Pons (tissue), 1 donor: ENCODE data around the gene CLIC4.
A peak's percentile ranks its signal among the peaks of the same experiment; 100 is the strongest.
"Not testable (repeated sequence)": the region's sequence is repeated elsewhere in the genome, so short reads cannot be mapped to it uniquely, and the experiment has no call there.

ENCODE experiments used
- DNase-seq: peaks from one replicate; pipeline ENCODE4 v3.0.0-alpha.2; 2016; ENCODE audit warnings: low spot score

CLIC4 gene

GRCh38 chr1:24773618-24774017, 28.4 kb downstream of the CLIC4 start:
- DNase-seq = no peak

GRCh38 chr1:24775348-24775747, 30.1 kb downstream of the CLIC4 start:
- DNase-seq = no peak

- no peak for DNase-seq
Observed at GRCh38 chr1:24775916-24776315, 30.7 kb downstream of the CLIC4 start.

GRCh38 chr1:24776821-24777220, 31.6 kb downstream of the CLIC4 start:
- DNase-seq = no peak

- DNase-seq = no peak
Observed at GRCh38 chr1:24778141-24778540, 32.9 kb downstream of the CLIC4 start.

- not testable (repeated sequence) for DNase-seq
Observed at GRCh38 chr1:24779199-24779598, 34.0 kb downstream of the CLIC4 start.

GRCh38 chr1:24779689-24780464, 34.6 kb downstream of the CLIC4 start:
- DNase-seq = no peak

- not testable (repeated sequence) for DNase-seq
Observed at GRCh38 chr1:24780626-24781025, 35.4 kb downstream of the CLIC4 start.

- DNase-seq = no peak
Observed at GRCh38 chr1:24782689-24783088, 37.4 kb downstream of the CLIC4 start.

GRCh38 chr1:24783713-24784112, 38.5 kb downstream of the CLIC4 start:
- DNase-seq = no peak

- DNase-seq = no peak
Observed at GRCh38 chr1:24786191-24786590, 40.9 kb downstream of the CLIC4 start.

- no peak for DNase-seq
Observed at GRCh38 chr1:24790490-24790889, 45.2 kb downstream of the CLIC4 start.

- no peak for DNase-seq
Observed at GRCh38 chr1:24793447-24794129, 48.3 kb downstream of the CLIC4 start.

GRCh38 chr1:24794130-24794502, 48.9 kb downstream of the CLIC4 start:
- not testable (repeated sequence) for DNase-seq

GRCh38 chr1:24795236-24795635, 50.0 kb downstream of the CLIC4 start:
- DNase-seq = no peak

- DNase-seq = no peak
Observed at GRCh38 chr1:24796524-24796923, 51.3 kb downstream of the CLIC4 start.

- not testable (repeated sequence) for DNase-seq
Observed at GRCh38 chr1:24799242-24799641, 54.0 kb downstream of the CLIC4 start.

GRCh38 chr1:24801176-24801575, 55.9 kb downstream of the CLIC4 start:
- no peak for DNase-seq

- DNase-seq = peak; percentile 87
Observed at GRCh38 chr1:24803220-24803619, 58.0 kb downstream of the CLIC4 start.

- DNase-seq = no peak
Observed at GRCh38 chr1:24803987-24804530, 58.8 kb downstream of the CLIC4 start.

GRCh38 chr1:24805534-24806301, 60.5 kb downstream of the CLIC4 start:
- no peak for DNase-seq

GRCh38 chr1:24806588-24806987, 61.3 kb downstream of the CLIC4 start:
- DNase-seq = no peak

GRCh38 chr1:24811494-24811893, 66.2 kb downstream of the CLIC4 start:
- DNase-seq = not testable (repeated sequence)
